ENCODE measurements around the gene CTXN2.
A peak's percentile ranks its signal among the peaks of the same experiment; 100 is the strongest.

Gene CTXN2

GRCh38 chr15:48190932-48191573 is 412 bp upstream of the CTXN2 start:
- Histone ChIP-seq H2AFZ (ENCODE audit: low read length) (no peak overlapping the region), H3K36me3 (replicated peaks; ENCODE audit: insufficient read depth, low read length) (no peaks in the 10 kb centered on the region), H4K20me1 (ENCODE audit: insufficient read depth, low read length) (no peaks in the 10 kb centered on the region), H3K4me3 (ENCODE audit: low read length) (no peak overlapping the region), H3K9ac (ENCODE audit: low read length) (no peak overlapping the region), H3K9me3 (replicated peaks; ENCODE audit: insufficient read depth, low read length) (no peaks in the 10 kb centered on the region), H3K79me2 (ENCODE audit: low read length) (no peaks in the 10 kb centered on the region), H3K9me2 (replicated peaks; ENCODE audit: insufficient read depth, low read length) (no peaks in the 10 kb centered on the region), H3K4me1 (ENCODE audit: low read length) (no peaks in the 10 kb centered on the region), H3K4me2 (ENCODE audit: low read depth, low read length) (no peak overlapping the region), H3F3A (ENCODE audit: insufficient read depth, low read length) (no peaks in the 10 kb centered on the region), H3K27ac (ENCODE audit: low read length) (no peak overlapping the region), H3K27me3 (replicated peaks; ENCODE audit: insufficient read depth, low read length) (no peaks in the 10 kb centered on the region)
- peak; percentile 57 for DNase-seq
- TF ChIP-seq EZH2phosphoT487 (IDR thresholded peaks at IDR 0.05; ENCODE audit: low read length): no peak
- TF ChIP-seq, protein P1, sequence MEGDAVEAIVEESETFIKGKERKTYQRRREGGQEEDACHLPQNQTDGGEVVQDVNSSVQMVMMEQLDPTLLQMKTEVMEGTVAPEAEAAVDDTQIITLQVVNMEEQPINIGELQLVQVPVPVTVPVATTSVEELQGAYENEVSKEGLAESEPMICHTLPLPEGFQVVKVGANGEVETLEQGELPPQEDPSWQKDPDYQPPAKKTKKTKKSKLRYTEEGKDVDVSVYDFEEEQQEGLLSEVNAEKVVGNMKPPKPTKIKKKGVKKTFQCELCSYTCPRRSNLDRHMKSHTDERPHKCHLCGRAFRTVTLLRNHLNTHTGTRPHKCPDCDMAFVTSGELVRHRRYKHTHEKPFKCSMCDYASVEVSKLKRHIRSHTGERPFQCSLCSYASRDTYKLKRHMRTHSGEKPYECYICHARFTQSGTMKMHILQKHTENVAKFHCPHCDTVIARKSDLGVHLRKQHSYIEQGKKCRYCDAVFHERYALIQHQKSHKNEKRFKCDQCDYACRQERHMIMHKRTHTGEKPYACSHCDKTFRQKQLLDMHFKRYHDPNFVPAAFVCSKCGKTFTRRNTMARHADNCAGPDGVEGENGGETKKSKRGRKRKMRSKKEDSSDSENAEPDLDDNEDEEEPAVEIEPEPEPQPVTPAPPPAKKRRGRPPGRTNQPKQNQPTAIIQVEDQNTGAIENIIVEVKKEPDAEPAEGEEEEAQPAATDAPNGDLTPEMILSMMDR (IDR thresholded peaks at IDR 0.05; ENCODE audit: low read length): no peak
- no peak for TF ChIP-seq EZH2 (optimal IDR thresholded peaks at IDR 0.05; ENCODE audit: low read depth, low read length)

- H3K36me3 ChIP-seq (replicated peaks; ENCODE audit: insufficient read depth, low read length): no peaks in the 10 kb centered on the region
- no peak overlapping the region for H3K9ac ChIP-seq (ENCODE audit: low read length)
- no peaks in the 10 kb centered on the region for H3K4me1 ChIP-seq (ENCODE audit: low read length)
- H3K27ac ChIP-seq (ENCODE audit: low read length): no peak overlapping the region
- no peak for DNase-seq
- H3F3A ChIP-seq (ENCODE audit: insufficient read depth, low read length): no peaks in the 10 kb centered on the region
- no peaks in the 10 kb centered on the region for H3K79me2 ChIP-seq (ENCODE audit: low read length)
- no peaks in the 10 kb centered on the region for H3K27me3 ChIP-seq (replicated peaks; ENCODE audit: insufficient read depth, low read length)
- H3K4me2 ChIP-seq (ENCODE audit: low read depth, low read length): no peak overlapping the region
- no peak overlapping the region for H2AFZ ChIP-seq (ENCODE audit: low read length)
- no peaks in the 10 kb centered on the region for H3K9me2 ChIP-seq (replicated peaks; ENCODE audit: insufficient read depth, low read length)
- H4K20me1 ChIP-seq (ENCODE audit: insufficient read depth, low read length): no peaks in the 10 kb centered on the region
- H3K9me3 ChIP-seq (replicated peaks; ENCODE audit: insufficient read depth, low read length): no peaks in the 10 kb centered on the region
- no peak overlapping the region for H3K4me3 ChIP-seq (ENCODE audit: low read length)
- no peak for TF ChIP-seq EZH2 (optimal IDR thresholded peaks at IDR 0.05; ENCODE audit: low read depth, low read length)
- TF ChIP-seq EZH2phosphoT487 (IDR thresholded peaks at IDR 0.05; ENCODE audit: low read length): no peak
- TF ChIP-seq, protein P1 (IDR thresholded peaks at IDR 0.05; ENCODE audit: low read length): no peak
These were observed 10.6 kb downstream of the CTXN2 start for GRCh38 chr15:48202068-48202467.

- Histone ChIP-seq H3F3A (ENCODE audit: insufficient read depth, low read length) (no peaks in the 10 kb centered on the region), H3K27ac (ENCODE audit: low read length) (no peak within 1 kb of the TSS), H3K4me2 (ENCODE audit: low read depth, low read length) (no peak within 1 kb of the TSS), H4K20me1 (ENCODE audit: insufficient read depth, low read length) (no peaks in the 10 kb centered on the region), H3K9me3 (replicated peaks; ENCODE audit: insufficient read depth, low read length) (no peaks in the 10 kb centered on the region), H3K4me3 (ENCODE audit: low read length) (no peak within 1 kb of the TSS), H2AFZ (ENCODE audit: low read length) (no peak within 1 kb of the TSS), H3K9ac (ENCODE audit: low read length) (no peak within 1 kb of the TSS), H3K36me3 (replicated peaks; ENCODE audit: insufficient read depth, low read length) (no peaks in the 10 kb centered on the region), H3K9me2 (replicated peaks; ENCODE audit: insufficient read depth, low read length) (no peaks in the 10 kb centered on the region), H3K4me1 (ENCODE audit: low read length) (no peaks in the 10 kb centered on the region), H3K27me3 (replicated peaks; ENCODE audit: insufficient read depth, low read length) (no peaks in the 10 kb centered on the region), H3K79me2 (ENCODE audit: low read length) (no peaks in the 10 kb centered on the region)
- TF ChIP-seq, protein P1 (IDR thresholded peaks at IDR 0.05; ENCODE audit: low read length): no peak
- no peak for TF ChIP-seq EZH2 (optimal IDR thresholded peaks at IDR 0.05; ENCODE audit: low read depth, low read length)
- no peak for TF ChIP-seq EZH2phosphoT487 (IDR thresholded peaks at IDR 0.05; ENCODE audit: low read length)
- no peak for DNase-seq
These were observed 14.5 kb downstream of the CTXN2 start, which contains the start of gene SLC12A1 for GRCh38 chr15:48205981-48206380. TSS of gene SLC12A1 (plus strand) at chr15:48206302. CDS start at chr15:48207720, 1,418 bp downstream.

All from MM.1S (cell line).